ENCODE measurements around the gene CYP27C1.

DNA sequence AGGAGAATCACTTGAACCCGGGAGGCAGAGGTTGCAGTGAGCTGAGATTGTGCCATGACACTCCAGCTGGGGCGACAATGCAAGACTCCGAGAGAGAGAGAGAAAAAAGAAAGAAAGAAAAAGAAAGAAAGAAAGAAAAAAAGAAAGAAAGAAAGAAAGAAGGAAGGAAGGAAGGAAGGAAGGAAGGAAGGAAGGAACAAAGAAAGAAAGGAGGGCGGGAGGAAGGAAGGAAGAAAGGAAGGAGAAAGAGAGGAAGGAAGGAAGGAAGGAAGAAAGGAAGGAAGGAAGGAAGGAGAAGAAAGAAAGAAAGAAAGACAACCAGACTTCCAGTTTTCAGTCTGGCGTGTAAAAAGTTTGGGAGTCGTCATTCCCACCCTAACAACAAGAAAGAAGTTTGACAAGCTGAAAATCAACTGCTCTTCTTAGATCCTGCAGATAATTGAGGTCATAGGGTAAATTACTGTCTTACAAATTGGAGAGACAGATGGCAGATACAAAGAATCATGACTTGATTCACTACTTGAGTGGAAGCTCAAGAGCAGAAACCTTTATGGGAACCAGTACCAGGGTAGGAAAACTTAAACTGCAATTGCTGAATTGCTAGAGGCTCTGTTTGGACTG is 15.1 kb upstream of the CYP27C1 start:
- TF ChIP-seq, protein P1, sequence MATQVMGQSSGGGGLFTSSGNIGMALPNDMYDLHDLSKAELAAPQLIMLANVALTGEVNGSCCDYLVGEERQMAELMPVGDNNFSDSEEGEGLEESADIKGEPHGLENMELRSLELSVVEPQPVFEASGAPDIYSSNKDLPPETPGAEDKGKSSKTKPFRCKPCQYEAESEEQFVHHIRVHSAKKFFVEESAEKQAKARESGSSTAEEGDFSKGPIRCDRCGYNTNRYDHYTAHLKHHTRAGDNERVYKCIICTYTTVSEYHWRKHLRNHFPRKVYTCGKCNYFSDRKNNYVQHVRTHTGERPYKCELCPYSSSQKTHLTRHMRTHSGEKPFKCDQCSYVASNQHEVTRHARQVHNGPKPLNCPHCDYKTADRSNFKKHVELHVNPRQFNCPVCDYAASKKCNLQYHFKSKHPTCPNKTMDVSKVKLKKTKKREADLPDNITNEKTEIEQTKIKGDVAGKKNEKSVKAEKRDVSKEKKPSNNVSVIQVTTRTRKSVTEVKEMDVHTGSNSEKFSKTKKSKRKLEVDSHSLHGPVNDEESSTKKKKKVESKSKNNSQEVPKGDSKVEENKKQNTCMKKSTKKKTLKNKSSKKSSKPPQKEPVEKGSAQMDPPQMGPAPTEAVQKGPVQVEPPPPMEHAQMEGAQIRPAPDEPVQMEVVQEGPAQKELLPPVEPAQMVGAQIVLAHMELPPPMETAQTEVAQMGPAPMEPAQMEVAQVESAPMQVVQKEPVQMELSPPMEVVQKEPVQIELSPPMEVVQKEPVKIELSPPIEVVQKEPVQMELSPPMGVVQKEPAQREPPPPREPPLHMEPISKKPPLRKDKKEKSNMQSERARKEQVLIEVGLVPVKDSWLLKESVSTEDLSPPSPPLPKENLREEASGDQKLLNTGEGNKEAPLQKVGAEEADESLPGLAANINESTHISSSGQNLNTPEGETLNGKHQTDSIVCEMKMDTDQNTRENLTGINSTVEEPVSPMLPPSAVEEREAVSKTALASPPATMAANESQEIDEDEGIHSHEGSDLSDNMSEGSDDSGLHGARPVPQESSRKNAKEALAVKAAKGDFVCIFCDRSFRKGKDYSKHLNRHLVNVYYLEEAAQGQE (IDR thresholded peaks at IDR 0.05; ENCODE audit: low read depth), result no peak
- TF ChIP-seq, protein P2, sequence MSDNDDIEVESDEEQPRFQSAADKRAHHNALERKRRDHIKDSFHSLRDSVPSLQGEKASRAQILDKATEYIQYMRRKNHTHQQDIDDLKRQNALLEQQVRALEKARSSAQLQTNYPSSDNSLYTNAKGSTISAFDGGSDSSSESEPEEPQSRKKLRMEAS (IDR thresholded peaks at IDR 0.05), result no peak
- no peak for TF ChIP-seq ZNF274 (IDR thresholded peaks at IDR 0.05; ENCODE audit: low read depth, low read length)
- no peak for TF ChIP-seq EZH2phosphoT487 (IDR thresholded peaks at IDR 0.05; ENCODE audit: borderline replicate concordance)
- no peak for TF ChIP-seq POLR2A (IDR thresholded peaks at IDR 0.05; ENCODE audit: borderline replicate concordance, extremely low read depth, insufficient read depth, insufficient read length)
